Neutrophil (primary cell): Measurements from ENCODE around the gene PFN2.
"Not testable (repeated sequence)": the region's sequence is repeated elsewhere in the genome, so short reads cannot be mapped to it uniquely, and the experiment has no call there.

Source experiments
- H3K27ac ChIP-seq: fragments of 200-600 bp; sonication (generic); 2 replicates; pipeline ENCODE4 v1.5.1; 2016; ENCODE audit warnings: mild to moderate bottlenecking, moderate library complexity
- H3K27me3 ChIP-seq: fragments of 200-600 bp; sonication (generic); 2 replicates; pipeline ENCODE4 v1.6.0; 2016; ENCODE audit warnings: mild to moderate bottlenecking
- H3K36me3 ChIP-seq: fragments of 200-600 bp; sonication (generic); 2 replicates; pipeline ENCODE4 v1.5.1; 2017
- H3K4me1 ChIP-seq, 2 experiments: fragments of 200-600 bp in 1 of 2; sonication (generic) in 1 of 2; 1 replicate in 1 of 2; 2 replicates in 1 of 2; pipeline versions ENCODE4 v1.5.1 to v1.6.1; 2013 to 2016; ENCODE audit warnings: low read depth in 1 of 2, low read length in 1 of 2, mild to moderate bottlenecking in 1 of 2, moderate library complexity in 1 of 2; ENCODE audit not compliant: control insufficient read depth in 1 of 2, insufficient read depth in 1 of 2
- H3K4me3 ChIP-seq, 2 experiments: fragments of 200-600 bp in 1 of 2; sonication (generic) in 1 of 2; 1 replicate in 1 of 2; 2 replicates in 1 of 2; pipeline ENCODE4 v1.5.1; 2013 to 2016; ENCODE audit warnings: low read depth in 1 of 2, low read length in 1 of 2, mild to moderate bottlenecking in 1 of 2, moderate library complexity in 1 of 2
- H3K9me3 ChIP-seq: fragments of 200-600 bp; sonication (generic); 2 replicates; pipeline ENCODE4 v1.5.1; 2016
- CTCF ChIP-seq: fragments of 200-600 bp; sonication (generic); IDR thresholded peaks from 2 replicates; pipeline ENCODE4 v1.5.1; 2016; ENCODE audit warnings: antibody characterized with exemption

PFN2 gene

DNA sequence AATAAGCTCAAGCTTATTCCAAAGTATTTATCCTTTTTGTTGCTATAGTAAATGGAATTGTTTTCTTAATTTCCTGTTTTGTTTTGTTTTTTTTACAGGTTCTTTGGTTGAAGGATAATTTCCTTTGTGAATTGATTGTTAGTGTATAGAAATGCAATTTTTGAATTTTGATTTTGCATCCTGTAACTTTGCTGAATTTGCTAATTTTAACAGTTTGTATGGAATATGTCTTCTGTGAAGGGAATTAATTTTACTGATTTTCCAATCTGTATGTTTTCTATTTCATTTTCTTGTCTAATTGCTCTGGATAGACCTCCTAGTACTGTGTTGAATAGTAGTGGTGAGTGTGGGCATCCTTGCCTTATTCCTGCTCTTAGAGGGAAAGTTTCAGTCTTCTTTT, 28.3 kb downstream of the PFN2 start:
- Histone ChIP-seq H3K27ac (no peak overlapping the region), H3K27me3 (no peaks in the 10 kb centered on the region), H3K9me3 (no peaks in the 10 kb centered on the region), H3K4me3 (no peak overlapping the region), H3K4me1 (no peaks in the 10 kb centered on the region), H3K36me3 (peaks cover 13% of the 10 kb centered on the region)
- no peak for TF ChIP-seq CTCF

- H3K27me3 ChIP-seq, result no peaks in the 10 kb centered on the region
Observed at GRCh38 chr3:149941946-149942345, 28.7 kb downstream of the PFN2 start.

DNA sequence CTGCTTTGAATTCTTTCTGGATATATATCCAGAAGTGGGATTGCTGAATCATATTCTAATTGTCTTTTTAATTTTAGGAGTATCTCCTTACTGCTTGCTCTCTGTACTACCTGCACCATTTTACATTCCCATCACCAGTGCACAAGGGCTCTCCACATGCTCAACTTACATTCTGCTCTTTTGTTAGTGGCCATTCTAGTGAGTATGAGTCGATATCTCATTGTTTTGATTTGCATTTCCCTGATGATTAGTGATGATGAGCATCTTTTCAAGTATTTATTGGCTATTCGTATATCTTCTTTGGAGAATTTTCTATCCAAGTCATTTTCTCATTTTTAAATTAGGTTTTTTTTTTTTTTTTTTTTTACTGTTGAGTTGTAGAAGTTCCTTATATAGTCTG, 29.5 kb downstream of the PFN2 start:
- Histone ChIP-seq H3K9me3 (no peaks in the 10 kb centered on the region), H3K27ac (no peak overlapping the region), H3K4me3 (no peak overlapping the region), H3K4me1 (no peaks in the 10 kb centered on the region), H3K27me3 (no peaks in the 10 kb centered on the region), H3K36me3 (peaks cover 13% of the 10 kb centered on the region)
- no peak for TF ChIP-seq CTCF

More at GRCh38 chr3:149941946-149942345, 28.7 kb downstream of the PFN2 start:
- H3K36me3 ChIP-seq, result peaks cover 13% of the 10 kb centered on the region
- no peaks in the 10 kb centered on the region for H3K4me1 ChIP-seq
- H3K27ac ChIP-seq, result no peak overlapping the region
- TF ChIP-seq CTCF, result no peak
- no peak overlapping the region for H3K4me3 ChIP-seq
- H3K9me3 ChIP-seq, result no peaks in the 10 kb centered on the region

GRCh38 chr3:149938392-149939055, 32.2 kb downstream of the PFN2 start:
- not testable (repeated sequence) for H3K9me3 ChIP-seq, H3K4me3 ChIP-seq, H3K4me1 ChIP-seq, H3K27me3 ChIP-seq, H3K27ac ChIP-seq
- peaks cover 13% of the 10 kb centered on the region for H3K36me3 ChIP-seq

DNA sequence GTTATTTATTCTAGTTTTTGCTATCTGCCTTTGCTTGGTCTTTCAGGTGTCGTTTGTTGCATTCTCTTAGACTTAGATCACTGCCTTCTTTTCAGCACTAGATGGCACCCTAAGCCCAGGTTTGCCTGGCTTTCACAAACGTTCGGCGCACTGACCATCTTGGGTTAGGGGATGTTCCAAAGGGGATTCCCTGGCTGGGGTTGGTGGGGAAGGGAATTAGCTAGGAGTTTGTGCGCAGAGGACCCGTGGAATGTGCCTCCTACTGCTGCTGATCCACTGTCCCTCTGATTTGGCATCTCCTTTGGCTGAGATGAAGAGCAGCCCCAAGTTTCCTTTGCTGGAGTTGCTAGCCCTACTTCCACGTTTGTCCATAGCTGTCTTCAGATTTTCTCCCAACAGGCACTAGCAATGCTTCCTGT, 33.9 kb downstream of the PFN2 start:
- H3K27ac ChIP-seq, result no peak overlapping the region
- TF ChIP-seq CTCF, result no peak
- no peaks in the 10 kb centered on the region for H3K27me3 ChIP-seq
- H3K36me3 ChIP-seq, result peaks cover 13% of the 10 kb centered on the region
- H3K4me1 ChIP-seq, result no peaks in the 10 kb centered on the region
- no peak overlapping the region for H3K4me3 ChIP-seq
- H3K9me3 ChIP-seq, result no peaks in the 10 kb centered on the region

- Histone ChIP-seq H3K27ac (no peak overlapping the region), H3K9me3 (no peaks in the 10 kb centered on the region), H3K36me3 (peaks cover 3% of the 10 kb centered on the region), H3K27me3 (no peaks in the 10 kb centered on the region), H3K4me3 (no peak overlapping the region), H3K4me1 (no peaks in the 10 kb centered on the region)
- no peak for TF ChIP-seq CTCF
Observed at GRCh38 chr3:149934524-149934923, 36.2 kb downstream of the PFN2 start.
